Prostate gland (tissue), 2 donors: Measurements from ENCODE around the gene SLC39A7.

ENCODE experiments used
- POLR2A ChIP-seq: fragments of 450-650 bp; IDR thresholded peaks from one replicate; pipeline ENCODE4 v1.6.1; 2016; ENCODE audit warnings: antibody characterized with exemption, mild to moderate bottlenecking
- POLR2AphosphoS5 ChIP-seq: sonication (generic); formaldehyde crosslinking; IDR thresholded peaks from one replicate; pipeline ENCODE4 v1.6.1; 2017; ENCODE audit warnings: antibody characterized with exemption
- TF ChIP-seq, protein P1 (sequence below), 4 experiments: fragments of 200-600 bp in 2 of 4; fragments of 450-650 bp in 2 of 4; sonication (generic) in 2 of 4; IDR thresholded peaks; 1 replicate in 3 of 4; 2 replicates in 1 of 4; pipeline ENCODE4 v1.5.1; 2016 to 2019; ENCODE audit warnings: antibody characterized with exemption in 4 of 4, mild to moderate bottlenecking in 2 of 4, moderate library complexity in 2 of 4

DNA sequence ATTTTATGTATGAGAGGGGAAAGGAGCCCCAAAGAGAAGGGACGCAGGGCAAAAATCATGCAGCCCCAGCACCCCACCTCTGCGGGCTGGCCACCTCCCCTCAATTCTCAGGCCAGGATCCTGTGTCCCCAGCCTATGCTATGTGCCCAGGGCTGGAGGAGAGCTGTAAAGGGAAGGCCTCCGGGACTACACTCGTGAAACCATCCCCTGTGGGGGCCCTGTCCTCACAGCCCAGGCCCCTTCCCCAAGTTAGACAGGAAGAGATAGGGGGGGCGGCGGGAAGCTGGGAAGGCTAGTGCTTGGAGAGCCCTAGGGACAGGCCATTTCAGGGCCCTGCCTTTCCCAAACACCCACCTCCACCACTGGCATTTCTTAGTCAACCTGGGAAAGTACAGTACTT is 7.0 kb upstream of the SLC39A7 start:
- TF ChIP-seq POLR2AphosphoS5 = no peak
- TF ChIP-seq, protein P1, sequence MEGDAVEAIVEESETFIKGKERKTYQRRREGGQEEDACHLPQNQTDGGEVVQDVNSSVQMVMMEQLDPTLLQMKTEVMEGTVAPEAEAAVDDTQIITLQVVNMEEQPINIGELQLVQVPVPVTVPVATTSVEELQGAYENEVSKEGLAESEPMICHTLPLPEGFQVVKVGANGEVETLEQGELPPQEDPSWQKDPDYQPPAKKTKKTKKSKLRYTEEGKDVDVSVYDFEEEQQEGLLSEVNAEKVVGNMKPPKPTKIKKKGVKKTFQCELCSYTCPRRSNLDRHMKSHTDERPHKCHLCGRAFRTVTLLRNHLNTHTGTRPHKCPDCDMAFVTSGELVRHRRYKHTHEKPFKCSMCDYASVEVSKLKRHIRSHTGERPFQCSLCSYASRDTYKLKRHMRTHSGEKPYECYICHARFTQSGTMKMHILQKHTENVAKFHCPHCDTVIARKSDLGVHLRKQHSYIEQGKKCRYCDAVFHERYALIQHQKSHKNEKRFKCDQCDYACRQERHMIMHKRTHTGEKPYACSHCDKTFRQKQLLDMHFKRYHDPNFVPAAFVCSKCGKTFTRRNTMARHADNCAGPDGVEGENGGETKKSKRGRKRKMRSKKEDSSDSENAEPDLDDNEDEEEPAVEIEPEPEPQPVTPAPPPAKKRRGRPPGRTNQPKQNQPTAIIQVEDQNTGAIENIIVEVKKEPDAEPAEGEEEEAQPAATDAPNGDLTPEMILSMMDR (IDR thresholded peaks at IDR 0.05) = no peak
- TF ChIP-seq POLR2A = no peak
